HEK293 (cell line): Measurements from ENCODE around the gene SAMD4A.

Experiments
- HOXA7 ChIP-seq: sonication (generic); formaldehyde crosslinking; IDR thresholded peaks from 2 replicates; pipeline ENCODE4 v1.8.1; 2022; ENCODE audit warnings: missing genetic modification reagents, borderline replicate concordance
- KLF7 ChIP-seq: fragments of 450-650 bp; formaldehyde crosslinking; IDR thresholded peaks from 2 replicates; pipeline ENCODE4 v1.5.1; 2016; ENCODE audit warnings: missing biosample characterization, missing genetic modification characterization, borderline replicate concordance
- REPIN1 ChIP-seq: fragments of 450-650 bp; formaldehyde crosslinking; IDR thresholded peaks from 2 replicates; pipeline ENCODE4 v1.5.1; 2017; ENCODE audit warnings: missing biosample characterization, missing genetic modification characterization, low read depth
- TCF7L2 ChIP-seq: IDR thresholded peaks from 2 replicates; pipeline ENCODE4 v1.6.1; 2011; ENCODE audit warnings: low read depth, mild to moderate bottlenecking, inconsistent platforms, low read length, moderate library complexity, borderline replicate concordance
- ZBTB7A ChIP-seq: fragments of 450-650 bp; formaldehyde crosslinking; IDR thresholded peaks from 2 replicates; pipeline ENCODE4 v1.5.1; 2016; ENCODE audit warnings: low read depth, missing biosample characterization, missing genetic modification characterization
- ZNF114 ChIP-seq: fragments of 450-650 bp; formaldehyde crosslinking; IDR thresholded peaks from 2 replicates; pipeline ENCODE4 v1.5.0; 2017; ENCODE audit warnings: missing biosample characterization, missing genetic modification characterization
- ZNF23 ChIP-seq: fragments of 450-650 bp; formaldehyde crosslinking; IDR thresholded peaks from 2 replicates; pipeline ENCODE4 v1.5.1; 2016; ENCODE audit warnings: missing biosample characterization, missing genetic modification characterization, borderline replicate concordance
- ZNF239 ChIP-seq: fragments of 450-650 bp; formaldehyde crosslinking; IDR thresholded peaks from 2 replicates; pipeline ENCODE4 v1.5.1; 2016; ENCODE audit warnings: missing biosample characterization, missing genetic modification characterization
- ZNF266 ChIP-seq: fragments of 450-650 bp; formaldehyde crosslinking; IDR thresholded peaks from 2 replicates; pipeline ENCODE4 v1.5.1; 2016; ENCODE audit warnings: missing biosample characterization, missing genetic modification characterization, low read depth
- ZNF311 ChIP-seq: fragments of 450-650 bp; formaldehyde crosslinking; IDR thresholded peaks from 2 replicates; pipeline ENCODE4 v1.5.1; 2017; ENCODE audit warnings: missing biosample characterization, missing genetic modification characterization, borderline replicate concordance
- ZNF391 ChIP-seq: fragments of 450-650 bp; formaldehyde crosslinking; IDR thresholded peaks from 2 replicates; pipeline ENCODE4 v1.5.1; 2016; ENCODE audit warnings: low read depth, missing biosample characterization, missing genetic modification characterization, borderline replicate concordance
- ZNF473 ChIP-seq: fragments of 450-650 bp; formaldehyde crosslinking; IDR thresholded peaks from 2 replicates; pipeline ENCODE4 v1.5.1; 2017; ENCODE audit warnings: missing biosample characterization, missing genetic modification characterization
- ZNF48 ChIP-seq: fragments of 450-650 bp; formaldehyde crosslinking; IDR thresholded peaks from 2 replicates; pipeline ENCODE4 v1.5.1; 2016; ENCODE audit warnings: missing biosample characterization, missing genetic modification characterization
- ZNF544 ChIP-seq: fragments of 450-650 bp; formaldehyde crosslinking; IDR thresholded peaks from 2 replicates; pipeline ENCODE4 v1.5.0; 2017; ENCODE audit warnings: missing biosample characterization, missing genetic modification characterization
- ZNF571 ChIP-seq: fragments of 450-650 bp; formaldehyde crosslinking; IDR thresholded peaks from 2 replicates; pipeline ENCODE4 v1.5.0; 2017; ENCODE audit warnings: missing biosample characterization, missing genetic modification characterization
- ZNF596 ChIP-seq: fragments of 450-650 bp; IDR thresholded peaks from 2 replicates; pipeline ENCODE4 v1.5.0; 2018; ENCODE audit warnings: missing biosample characterization, mild to moderate bottlenecking, missing genetic modification characterization, moderate library complexity
- ZNF600 ChIP-seq: fragments of 450-650 bp; formaldehyde crosslinking; IDR thresholded peaks from 2 replicates; pipeline ENCODE4 v1.5.1; 2016; ENCODE audit warnings: missing biosample characterization, missing genetic modification characterization
- ZNF670 ChIP-seq: fragments of 450-650 bp; formaldehyde crosslinking; IDR thresholded peaks from 2 replicates; pipeline ENCODE4 v1.5.1; 2016; ENCODE audit warnings: missing biosample characterization, missing genetic modification characterization, low read depth
- TF ChIP-seq, protein P1 (sequence below): fragments of 450-650 bp; formaldehyde crosslinking; IDR thresholded peaks from 2 replicates; pipeline ENCODE4 v1.5.1; 2016; ENCODE audit warnings: missing biosample characterization, missing genetic modification characterization, borderline replicate concordance
- TF ChIP-seq, protein P2 (sequence below): fragments of 450-650 bp; formaldehyde crosslinking; IDR thresholded peaks from 2 replicates; pipeline ENCODE4 v1.5.1; 2016; ENCODE audit warnings: missing biosample characterization, missing genetic modification characterization
- TF ChIP-seq, protein P3 (sequence below): fragments of 450-650 bp; formaldehyde crosslinking; IDR thresholded peaks from 2 replicates; pipeline ENCODE4 v1.5.1; 2016; ENCODE audit warnings: missing biosample characterization, missing genetic modification characterization, low read depth
- TF ChIP-seq, protein P4 (sequence below): fragments of 450-650 bp; formaldehyde crosslinking; IDR thresholded peaks from 2 replicates; pipeline ENCODE4 v1.5.1; 2016; ENCODE audit warnings: missing biosample characterization, missing genetic modification characterization
- TF ChIP-seq, protein P5 (sequence below): fragments of 450-650 bp; formaldehyde crosslinking; IDR thresholded peaks from 2 replicates; pipeline ENCODE4 v1.5.1; 2016; ENCODE audit warnings: missing biosample characterization, missing genetic modification characterization

The SAMD4A gene

DNA sequence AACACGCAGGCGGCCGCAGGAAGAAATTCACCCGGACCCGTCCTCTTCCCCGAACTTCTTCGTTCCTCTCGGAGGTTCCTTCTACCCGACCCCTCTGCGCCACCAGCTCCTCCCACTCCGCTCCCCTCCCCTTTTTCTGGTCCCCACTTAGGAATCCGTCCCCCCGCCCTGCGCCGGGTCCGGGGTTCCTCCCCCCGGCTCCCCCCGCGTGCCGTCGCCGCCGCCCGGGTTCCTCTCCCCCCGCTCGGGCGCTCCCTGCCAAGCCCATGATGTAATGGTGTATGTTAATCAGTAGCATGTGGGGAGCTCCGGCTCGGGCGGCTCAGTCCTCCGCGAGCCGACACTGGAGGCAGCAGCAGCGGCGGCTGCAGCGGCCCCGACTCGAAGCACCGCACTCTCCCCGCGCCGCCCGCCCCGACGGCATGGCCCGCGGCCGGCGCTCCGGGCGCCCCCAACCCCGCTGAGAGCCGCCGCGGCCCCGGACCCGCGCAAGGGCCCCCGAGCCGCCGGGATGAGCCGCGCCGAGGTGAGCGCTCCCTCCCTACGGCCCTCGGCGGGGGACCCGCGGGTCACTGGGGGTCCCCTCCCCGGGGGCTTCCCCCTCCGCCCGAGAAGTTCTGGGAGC lies 1.0 kb upstream of the SAMD4A start (continued):
- TF ChIP-seq, protein P1, sequence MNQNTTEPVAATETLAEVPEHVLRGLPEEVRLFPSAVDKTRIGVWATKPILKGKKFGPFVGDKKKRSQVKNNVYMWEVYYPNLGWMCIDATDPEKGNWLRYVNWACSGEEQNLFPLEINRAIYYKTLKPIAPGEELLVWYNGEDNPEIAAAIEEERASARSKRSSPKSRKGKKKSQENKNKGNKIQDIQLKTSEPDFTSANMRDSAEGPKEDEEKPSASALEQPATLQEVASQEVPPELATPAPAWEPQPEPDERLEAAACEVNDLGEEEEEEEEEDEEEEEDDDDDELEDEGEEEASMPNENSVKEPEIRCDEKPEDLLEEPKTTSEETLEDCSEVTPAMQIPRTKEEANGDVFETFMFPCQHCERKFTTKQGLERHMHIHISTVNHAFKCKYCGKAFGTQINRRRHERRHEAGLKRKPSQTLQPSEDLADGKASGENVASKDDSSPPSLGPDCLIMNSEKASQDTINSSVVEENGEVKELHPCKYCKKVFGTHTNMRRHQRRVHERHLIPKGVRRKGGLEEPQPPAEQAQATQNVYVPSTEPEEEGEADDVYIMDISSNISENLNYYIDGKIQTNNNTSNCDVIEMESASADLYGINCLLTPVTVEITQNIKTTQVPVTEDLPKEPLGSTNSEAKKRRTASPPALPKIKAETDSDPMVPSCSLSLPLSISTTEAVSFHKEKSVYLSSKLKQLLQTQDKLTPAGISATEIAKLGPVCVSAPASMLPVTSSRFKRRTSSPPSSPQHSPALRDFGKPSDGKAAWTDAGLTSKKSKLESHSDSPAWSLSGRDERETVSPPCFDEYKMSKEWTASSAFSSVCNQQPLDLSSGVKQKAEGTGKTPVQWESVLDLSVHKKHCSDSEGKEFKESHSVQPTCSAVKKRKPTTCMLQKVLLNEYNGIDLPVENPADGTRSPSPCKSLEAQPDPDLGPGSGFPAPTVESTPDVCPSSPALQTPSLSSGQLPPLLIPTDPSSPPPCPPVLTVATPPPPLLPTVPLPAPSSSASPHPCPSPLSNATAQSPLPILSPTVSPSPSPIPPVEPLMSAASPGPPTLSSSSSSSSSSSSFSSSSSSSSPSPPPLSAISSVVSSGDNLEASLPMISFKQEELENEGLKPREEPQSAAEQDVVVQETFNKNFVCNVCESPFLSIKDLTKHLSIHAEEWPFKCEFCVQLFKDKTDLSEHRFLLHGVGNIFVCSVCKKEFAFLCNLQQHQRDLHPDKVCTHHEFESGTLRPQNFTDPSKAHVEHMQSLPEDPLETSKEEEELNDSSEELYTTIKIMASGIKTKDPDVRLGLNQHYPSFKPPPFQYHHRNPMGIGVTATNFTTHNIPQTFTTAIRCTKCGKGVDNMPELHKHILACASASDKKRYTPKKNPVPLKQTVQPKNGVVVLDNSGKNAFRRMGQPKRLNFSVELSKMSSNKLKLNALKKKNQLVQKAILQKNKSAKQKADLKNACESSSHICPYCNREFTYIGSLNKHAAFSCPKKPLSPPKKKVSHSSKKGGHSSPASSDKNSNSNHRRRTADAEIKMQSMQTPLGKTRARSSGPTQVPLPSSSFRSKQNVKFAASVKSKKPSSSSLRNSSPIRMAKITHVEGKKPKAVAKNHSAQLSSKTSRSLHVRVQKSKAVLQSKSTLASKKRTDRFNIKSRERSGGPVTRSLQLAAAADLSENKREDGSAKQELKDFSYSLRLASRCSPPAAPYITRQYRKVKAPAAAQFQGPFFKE (tag by site-specific recombination) = no peak
- TF ChIP-seq ZNF670 (tag by site-specific recombination) = no peak
- no peak for TF ChIP-seq ZNF48 (tag by site-specific recombination)
- TF ChIP-seq HOXA7 (CRISPR knock-in tag) = no peak
- no peak for TF ChIP-seq ZNF23 (tag by site-specific recombination)
- TF ChIP-seq, protein P2, sequence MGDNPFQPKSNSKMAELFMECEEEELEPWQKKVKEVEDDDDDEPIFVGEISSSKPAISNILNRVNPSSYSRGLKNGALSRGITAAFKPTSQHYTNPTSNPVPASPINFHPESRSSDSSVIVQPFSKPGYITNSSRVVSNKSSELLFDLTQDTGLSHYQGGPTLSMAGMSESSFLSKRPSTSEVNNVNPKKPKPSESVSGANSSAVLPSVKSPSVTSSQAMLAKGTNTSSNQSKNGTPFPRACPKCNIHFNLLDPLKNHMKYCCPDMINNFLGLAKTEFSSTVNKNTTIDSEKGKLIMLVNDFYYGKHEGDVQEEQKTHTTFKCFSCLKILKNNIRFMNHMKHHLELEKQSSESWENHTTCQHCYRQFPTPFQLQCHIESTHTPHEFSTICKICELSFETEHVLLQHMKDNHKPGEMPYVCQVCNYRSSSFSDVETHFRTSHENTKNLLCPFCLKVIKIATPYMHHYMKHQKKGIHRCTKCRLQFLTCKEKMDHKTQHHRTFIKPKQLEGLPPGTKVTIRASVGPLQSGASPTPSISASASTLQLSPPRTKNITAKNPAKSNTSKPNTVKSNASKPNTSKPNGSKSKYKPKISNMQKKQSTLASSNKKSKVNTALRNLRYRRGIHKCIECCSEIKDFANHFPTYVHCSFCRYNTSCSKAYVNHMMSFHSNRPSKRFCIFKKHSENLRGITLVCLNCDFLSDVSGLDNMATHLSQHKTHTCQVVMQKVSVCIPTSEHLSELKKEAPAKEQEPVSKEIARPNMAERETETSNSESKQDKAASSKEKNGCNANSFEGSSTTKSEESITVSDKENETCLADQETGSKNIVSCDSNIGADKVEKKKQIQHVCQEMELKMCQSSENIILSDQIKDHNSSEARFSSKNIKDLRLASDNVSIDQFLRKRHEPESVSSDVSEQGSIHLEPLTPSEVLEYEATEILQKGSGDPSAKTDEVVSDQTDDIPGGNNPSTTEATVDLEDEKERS (tag by site-specific recombination) = no peak
- 0 out of 2 replicates have a peak, but pooled peaks have one; percentile 40 for TF ChIP-seq ZBTB7A (tag by site-specific recombination)
- no peak for TF ChIP-seq ZNF544 (tag by site-specific recombination)
- TF ChIP-seq ZNF600 = peak; percentile 73
- no peak for TF ChIP-seq TCF7L2
- TF ChIP-seq ZNF239 = no peak
- TF ChIP-seq ZNF571 (tag by site-specific recombination) = no peak
- TF ChIP-seq KLF7 (tag by site-specific recombination) = 0 out of 2 replicates have a peak, but pooled peaks have one; percentile 47
- TF ChIP-seq ZNF473 (tag by site-specific recombination) = no peak
- TF ChIP-seq ZNF114 (tag by site-specific recombination) = no peak
- no peak for TF ChIP-seq ZNF391 (tag by site-specific recombination)
- TF ChIP-seq, protein P3, sequence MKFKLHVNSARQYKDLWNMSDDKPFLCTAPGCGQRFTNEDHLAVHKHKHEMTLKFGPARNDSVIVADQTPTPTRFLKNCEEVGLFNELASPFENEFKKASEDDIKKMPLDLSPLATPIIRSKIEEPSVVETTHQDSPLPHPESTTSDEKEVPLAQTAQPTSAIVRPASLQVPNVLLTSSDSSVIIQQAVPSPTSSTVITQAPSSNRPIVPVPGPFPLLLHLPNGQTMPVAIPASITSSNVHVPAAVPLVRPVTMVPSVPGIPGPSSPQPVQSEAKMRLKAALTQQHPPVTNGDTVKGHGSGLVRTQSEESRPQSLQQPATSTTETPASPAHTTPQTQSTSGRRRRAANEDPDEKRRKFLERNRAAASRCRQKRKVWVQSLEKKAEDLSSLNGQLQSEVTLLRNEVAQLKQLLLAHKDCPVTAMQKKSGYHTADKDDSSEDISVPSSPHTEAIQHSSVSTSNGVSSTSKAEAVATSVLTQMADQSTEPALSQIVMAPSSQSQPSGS = peak; percentile 79
- no peak for TF ChIP-seq ZNF266
- no peak for TF ChIP-seq ZNF596 (tag by site-specific recombination)
- no peak for TF ChIP-seq REPIN1
- TF ChIP-seq, protein P4, sequence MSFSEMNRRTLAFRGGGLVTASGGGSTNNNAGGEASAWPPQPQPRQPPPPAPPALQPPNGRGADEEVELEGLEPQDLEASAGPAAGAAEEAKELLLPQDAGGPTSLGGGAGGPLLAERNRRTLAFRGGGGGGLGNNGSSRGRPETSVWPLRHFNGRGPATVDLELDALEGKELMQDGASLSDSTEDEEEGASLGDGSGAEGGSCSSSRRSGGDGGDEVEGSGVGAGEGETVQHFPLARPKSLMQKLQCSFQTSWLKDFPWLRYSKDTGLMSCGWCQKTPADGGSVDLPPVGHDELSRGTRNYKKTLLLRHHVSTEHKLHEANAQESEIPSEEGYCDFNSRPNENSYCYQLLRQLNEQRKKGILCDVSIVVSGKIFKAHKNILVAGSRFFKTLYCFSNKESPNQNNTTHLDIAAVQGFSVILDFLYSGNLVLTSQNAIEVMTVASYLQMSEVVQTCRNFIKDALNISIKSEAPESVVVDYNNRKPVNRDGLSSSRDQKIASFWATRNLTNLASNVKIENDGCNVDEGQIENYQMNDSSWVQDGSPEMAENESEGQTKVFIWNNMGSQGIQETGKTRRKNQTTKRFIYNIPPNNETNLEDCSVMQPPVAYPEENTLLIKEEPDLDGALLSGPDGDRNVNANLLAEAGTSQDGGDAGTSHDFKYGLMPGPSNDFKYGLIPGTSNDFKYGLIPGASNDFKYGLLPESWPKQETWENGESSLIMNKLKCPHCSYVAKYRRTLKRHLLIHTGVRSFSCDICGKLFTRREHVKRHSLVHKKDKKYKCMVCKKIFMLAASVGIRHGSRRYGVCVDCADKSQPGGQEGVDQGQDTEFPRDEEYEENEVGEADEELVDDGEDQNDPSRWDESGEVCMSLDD (tag by site-specific recombination) = peak; percentile 70
- no peak for TF ChIP-seq ZNF311
- TF ChIP-seq, protein P5, sequence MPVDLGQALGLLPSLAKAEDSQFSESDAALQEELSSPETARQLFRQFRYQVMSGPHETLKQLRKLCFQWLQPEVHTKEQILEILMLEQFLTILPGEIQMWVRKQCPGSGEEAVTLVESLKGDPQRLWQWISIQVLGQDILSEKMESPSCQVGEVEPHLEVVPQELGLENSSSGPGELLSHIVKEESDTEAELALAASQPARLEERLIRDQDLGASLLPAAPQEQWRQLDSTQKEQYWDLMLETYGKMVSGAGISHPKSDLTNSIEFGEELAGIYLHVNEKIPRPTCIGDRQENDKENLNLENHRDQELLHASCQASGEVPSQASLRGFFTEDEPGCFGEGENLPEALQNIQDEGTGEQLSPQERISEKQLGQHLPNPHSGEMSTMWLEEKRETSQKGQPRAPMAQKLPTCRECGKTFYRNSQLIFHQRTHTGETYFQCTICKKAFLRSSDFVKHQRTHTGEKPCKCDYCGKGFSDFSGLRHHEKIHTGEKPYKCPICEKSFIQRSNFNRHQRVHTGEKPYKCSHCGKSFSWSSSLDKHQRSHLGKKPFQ (tag by site-specific recombination) = no peak
